ENCODE results near the gene RIMBP3B.
"Not testable (repeated sequence)": the region's sequence is repeated elsewhere in the genome, so short reads cannot be mapped to it uniquely, and the experiment has no call there.

The RIMBP3B gene

DNA sequence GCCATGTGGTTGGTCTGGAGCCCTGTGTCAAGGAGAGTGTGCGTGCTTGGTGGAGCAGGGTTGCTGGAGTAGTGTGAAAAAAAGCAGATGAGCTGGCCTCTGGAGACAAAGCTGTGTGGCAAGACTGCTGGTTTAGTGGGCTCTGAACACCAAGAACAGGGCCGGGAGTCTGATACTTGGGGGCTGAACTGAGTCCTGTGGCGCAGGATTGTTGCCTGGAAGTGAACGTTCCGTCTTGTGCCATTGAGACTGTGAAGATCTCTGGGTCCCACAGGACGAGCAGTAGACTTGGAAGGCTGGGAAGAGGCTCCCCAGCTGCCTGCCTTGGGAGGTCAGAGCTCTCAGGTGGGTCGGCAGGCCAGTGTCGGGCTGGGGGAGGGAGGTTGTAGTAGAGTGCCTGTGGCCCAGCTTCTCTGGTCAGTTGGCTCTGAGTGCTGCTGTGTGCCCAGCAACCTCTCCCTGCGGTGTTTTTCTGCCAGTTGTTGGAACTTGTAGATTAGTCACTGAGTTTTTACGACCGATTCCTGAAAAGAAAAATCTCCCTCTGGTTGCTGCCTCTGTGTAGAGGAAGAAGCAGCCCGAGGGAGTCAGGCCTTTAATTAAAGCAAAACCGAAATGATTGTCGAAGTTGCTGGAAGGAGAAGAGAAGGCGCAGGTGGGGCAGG is 35.6 kb downstream of the RIMBP3B start:
- not testable (repeated sequence) for DNase-seq

- DNase-seq, result not testable (repeated sequence)
Measured at GRCh38 chr22:21420180-21420763, 36.7 kb downstream of the RIMBP3B start.

GRCh38 chr22:21424084-21424709 is 40.6 kb downstream of the RIMBP3B start:
- not testable (repeated sequence) for DNase-seq

- DNase-seq, result not testable (repeated sequence)
Measured at GRCh38 chr22:21434378-21435233, 51.1 kb downstream of the RIMBP3B start.

DNA sequence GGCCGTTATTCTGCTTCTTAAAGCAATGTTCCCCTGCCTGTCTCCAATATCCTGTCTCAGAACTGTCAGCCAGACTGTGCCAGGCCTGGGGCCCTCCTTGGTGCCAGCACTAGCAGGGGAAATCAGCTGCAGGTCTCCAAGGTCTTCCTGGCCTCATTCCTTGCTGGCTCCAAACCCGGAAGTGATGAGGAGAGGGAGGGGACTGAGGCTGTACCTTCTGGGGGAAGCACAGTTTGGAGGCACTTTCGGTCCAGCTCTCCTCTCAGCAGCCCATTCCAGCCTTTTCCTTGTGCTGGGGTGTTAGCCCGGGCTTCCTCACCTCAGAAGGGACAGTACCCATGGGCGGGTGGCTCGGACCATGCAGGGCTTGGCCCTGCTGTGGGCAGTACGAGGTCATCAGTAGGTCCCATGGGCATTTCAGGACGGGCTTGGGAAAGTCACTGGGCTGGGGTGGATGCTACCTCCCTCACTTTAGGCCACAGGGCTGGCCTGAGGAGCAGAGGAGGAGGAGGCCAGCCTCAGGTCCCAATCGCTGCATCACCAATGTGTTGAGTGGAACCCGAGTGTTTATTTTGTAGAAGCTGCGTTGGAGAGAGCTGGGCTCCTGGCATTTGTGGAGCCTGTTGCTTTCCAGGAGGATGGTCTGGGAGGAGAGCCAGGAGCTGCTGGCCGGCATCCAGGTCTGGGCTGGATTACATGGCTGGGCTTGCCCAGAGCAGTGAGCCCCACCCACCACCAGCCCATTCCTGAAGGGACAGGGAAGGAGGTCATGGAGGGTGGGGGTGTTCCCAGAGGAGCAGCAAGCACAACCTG is 52.7 kb downstream of the RIMBP3B start:
- DNase-seq, result not testable (repeated sequence)

DNA sequence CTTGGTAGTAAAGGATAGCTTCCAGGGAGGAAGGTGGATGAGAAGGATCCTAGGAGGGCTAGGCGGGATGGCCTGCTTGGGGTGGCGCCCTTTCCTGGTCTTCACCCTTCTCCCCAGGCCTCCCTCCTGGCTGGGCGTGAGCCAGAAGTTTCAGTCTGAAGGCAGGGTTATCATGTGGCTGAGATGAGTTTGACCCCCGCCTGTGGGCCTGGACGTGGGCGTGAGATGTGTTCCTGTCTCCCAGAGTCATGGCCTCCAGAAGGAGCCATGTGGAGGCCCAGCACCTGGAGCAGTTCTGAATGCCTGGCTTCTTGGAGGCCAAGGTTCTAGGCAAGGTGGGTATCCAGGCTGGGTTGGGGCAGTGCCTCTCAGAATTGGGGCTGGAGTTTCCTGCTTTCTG is 54.5 kb downstream of the RIMBP3B start:
- not testable (repeated sequence) for DNase-seq
